BLaER1 treated with 17β-estradiol and CSF1 and Interleukin-3, amounts not matched to agents 10 nM and 100 nM (cell line): ENCODE results near the gene CD79B.
"Not testable (repeated sequence)": the region's sequence is repeated elsewhere in the genome, so short reads cannot be mapped to it uniquely, and the experiment has no call there.

Experiments
- H3K27ac ChIP-seq, 11 experiments: shearing (Covaris generic); formaldehyde crosslinking; 2 replicates each; pipeline ENCODE4 v1.8.1; 2022
- H3K27me3 ChIP-seq, 11 experiments: shearing (Covaris generic); formaldehyde crosslinking; 2 replicates each; pipeline ENCODE4 v1.8.1; 2022
- H3K36me3 ChIP-seq, 11 experiments: shearing (Covaris generic); formaldehyde crosslinking; 2 replicates each; pipeline ENCODE4 v1.8.1; 2022
- H3K4me1 ChIP-seq, 10 experiments: shearing (Covaris generic); formaldehyde crosslinking; 2 replicates each; pipeline ENCODE4 v1.8.1; 2022
- H3K4me2 ChIP-seq, 11 experiments: shearing (Covaris generic); formaldehyde crosslinking; 2 replicates each; pipeline ENCODE4 v1.8.1; 2022
- H3K4me3 ChIP-seq, 10 experiments: shearing (Covaris generic); formaldehyde crosslinking; 2 replicates each; pipeline ENCODE4 v1.8.1; 2022
- H3K9ac ChIP-seq, 11 experiments: shearing (Covaris generic); formaldehyde crosslinking; 2 replicates each; pipeline ENCODE4 v1.8.1; 2022
- H3K9me3 ChIP-seq, 11 experiments: shearing (Covaris generic); formaldehyde crosslinking; replicated peaks in 1 of 11; 2 replicates each; pipeline ENCODE4 v1.8.1; 2022
- H4K20me1 ChIP-seq, 11 experiments: shearing (Covaris generic); formaldehyde crosslinking; 2 replicates each; pipeline ENCODE4 v1.8.1; 2022
- Cebpa-rat ChIP-seq, 11 experiments: shearing (Covaris generic); IDR thresholded peaks; 2 replicates each; pipeline ENCODE4 v1.8.1; 2022

CD79B gene

DNA sequence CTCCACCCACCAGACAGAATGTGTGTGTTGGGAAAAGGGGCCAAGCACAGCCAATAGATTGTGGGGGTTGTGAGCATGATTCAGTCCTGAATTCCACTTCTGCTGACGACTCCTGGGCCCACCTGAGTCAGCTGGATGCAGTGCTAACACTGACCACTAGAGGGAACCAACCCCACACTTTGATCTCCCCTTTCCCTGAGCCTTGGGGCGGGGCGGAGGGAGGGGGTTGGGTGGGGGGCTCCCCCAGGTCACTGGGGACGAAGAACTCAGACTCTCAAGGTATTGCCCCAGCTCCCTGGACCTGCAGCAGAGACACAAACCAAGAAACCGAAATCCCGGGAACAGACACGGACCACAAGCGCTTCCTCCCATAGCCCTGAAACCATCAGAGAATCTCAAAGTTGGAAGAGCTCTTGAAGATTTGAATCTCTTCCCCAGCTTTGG lies 20.5 kb downstream of the CD79B start:
- Histone ChIP-seq H3K27ac (no peak overlapping the region), H3K4me2 (peak overlapping the region in 1 of 11 experiments; percentile 18; a peak in 1 of 22 replicates), H3K9ac (no peak overlapping the region), H4K20me1 (no peaks in the 10 kb centered on the region), H3K27me3 (no peaks in the 10 kb centered on the region), H3K4me3 (no peak overlapping the region), H3K36me3 (no peaks in the 10 kb centered on the region), H3K4me1 (peaks cover 13 to 52% (median 34%) of the 10 kb centered on the region in 10 experiments; a peak in 19 of 20 replicates), H3K9me3 (no peaks in the 10 kb centered on the region)
- no peak for TF ChIP-seq Cebpa-rat (IDR thresholded peaks at IDR 0.05)

GRCh38 chr17:63911041-63911635 lies 21.0 kb downstream of the CD79B start, which contains the start of gene CSHL1:
Gene CSHL1 (minus strand): TSS chr17:63911258. CDS start chr17:63911196, 62 bp downstream.
- Histone ChIP-seq H3K4me1 (peaks cover 9 to 47% (median 29%) of the 10 kb centered on the region in 10 experiments; a peak in 19 of 20 replicates), H3K9ac (no peak within 1 kb of the TSS; a peak in 1 of 22 replicates), H3K9me3 (no peaks in the 10 kb centered on the region), H4K20me1 (no peaks in the 10 kb centered on the region), H3K27me3 (no peaks in the 10 kb centered on the region), H3K4me3 (no peak within 1 kb of the TSS), H3K36me3 (no peaks in the 10 kb centered on the region), H3K27ac (no peak within 1 kb of the TSS), H3K4me2 (peak within 1 kb of the TSS in 4 of 11 experiments; percentile 7 to 30 (median 22); a peak in 4 of 22 replicates)
- no peak for TF ChIP-seq Cebpa-rat (IDR thresholded peaks at IDR 0.05)

GRCh38 chr17:63910096-63910495 lies 22.0 kb downstream of the CD79B start:
- no peaks in the 10 kb centered on the region for H3K27me3 ChIP-seq

GRCh38 chr17:63909586-63909985 lies 22.5 kb downstream of the CD79B start:
- Histone ChIP-seq H3K4me1 (peaks cover 0 to 36% (median 19%) of the 10 kb centered on the region in 10 experiments; a peak in 14 of 20 replicates), H3K4me2 (peak overlapping the region in 4 of 11 experiments; percentile 7 to 30 (median 17); a peak in 2 of 22 replicates)
- H3K27ac ChIP-seq, H3K4me3 ChIP-seq, H3K36me3 ChIP-seq, H3K9ac ChIP-seq, H4K20me1 ChIP-seq, H3K27me3 ChIP-seq, H3K9me3 ChIP-seq: not testable (repeated sequence)

More at GRCh38 chr17:63910096-63910495, 22.0 kb downstream of the CD79B start:
- Histone ChIP-seq H4K20me1 (no peaks in the 10 kb centered on the region), H3K27ac (no peak overlapping the region), H3K9ac (no peak overlapping the region), H3K36me3 (no peaks in the 10 kb centered on the region), H3K4me3 (no peak overlapping the region), H3K4me1 (peaks cover 0 to 37% (median 19%) of the 10 kb centered on the region in 10 experiments; a peak in 15 of 20 replicates), H3K4me2 (peak overlapping the region in 4 of 11 experiments; percentile 7 to 30 (median 17); a peak in 2 of 22 replicates), H3K9me3 (no peaks in the 10 kb centered on the region)
- no peak for TF ChIP-seq Cebpa-rat (IDR thresholded peaks at IDR 0.05)

- not testable (repeated sequence) for H3K9ac ChIP-seq, H4K20me1 ChIP-seq, H3K9me3 ChIP-seq, H3K36me3 ChIP-seq, H3K4me2 ChIP-seq, H3K4me3 ChIP-seq, H3K27me3 ChIP-seq, H3K27ac ChIP-seq
- peaks cover 0 to 19% (median 4%) of the 10 kb centered on the region in 10 experiments; a peak in 11 of 20 replicates for H3K4me1 ChIP-seq
Observed at GRCh38 chr17:63907161-63907778, 24.9 kb downstream of the CD79B start.

- not testable (repeated sequence) for H3K36me3 ChIP-seq, H3K9me3 ChIP-seq, H3K9ac ChIP-seq, H3K4me1 ChIP-seq, H3K27ac ChIP-seq, H3K4me2 ChIP-seq, H3K27me3 ChIP-seq, H3K4me3 ChIP-seq, H4K20me1 ChIP-seq
Observed at GRCh38 chr17:63904796-63905195, 27.3 kb downstream of the CD79B start.

DNA sequence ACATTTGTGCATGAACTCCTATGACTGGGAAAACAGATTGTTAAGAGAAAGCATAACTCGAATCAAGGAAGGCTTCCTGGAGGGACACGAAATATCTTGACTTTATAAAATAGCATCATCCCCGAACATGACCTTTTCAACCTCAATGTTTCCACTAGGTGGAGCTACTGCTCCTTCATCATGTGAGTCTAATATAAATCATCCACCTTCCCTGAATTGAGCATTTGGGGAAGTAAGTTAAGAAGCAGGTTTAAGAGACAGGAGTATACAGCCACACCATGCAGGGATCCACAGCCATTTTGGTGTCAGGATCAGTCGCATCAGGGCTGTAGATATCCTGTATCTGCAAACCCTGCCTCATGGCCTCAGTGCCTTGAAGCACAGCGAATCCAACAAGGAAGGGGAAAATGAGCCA lies 28.3 kb downstream of the CD79B start:
- H3K9me3 ChIP-seq = not testable (repeated sequence)

GRCh38 chr17:63901971-63902370 lies 30.2 kb downstream of the CD79B start:
- H4K20me1 ChIP-seq, H3K27me3 ChIP-seq, H3K27ac ChIP-seq, H3K4me1 ChIP-seq, H3K9ac ChIP-seq, H3K9me3 ChIP-seq, H3K4me2 ChIP-seq, H3K4me3 ChIP-seq, H3K36me3 ChIP-seq: not testable (repeated sequence)

More for the DNA sequence above, 28.3 kb downstream of the CD79B start:
- not testable (repeated sequence) for H3K4me2 ChIP-seq, H4K20me1 ChIP-seq, H3K4me1 ChIP-seq, H3K36me3 ChIP-seq, H3K27ac ChIP-seq, H3K27me3 ChIP-seq, H3K4me3 ChIP-seq, H3K9ac ChIP-seq

DNA sequence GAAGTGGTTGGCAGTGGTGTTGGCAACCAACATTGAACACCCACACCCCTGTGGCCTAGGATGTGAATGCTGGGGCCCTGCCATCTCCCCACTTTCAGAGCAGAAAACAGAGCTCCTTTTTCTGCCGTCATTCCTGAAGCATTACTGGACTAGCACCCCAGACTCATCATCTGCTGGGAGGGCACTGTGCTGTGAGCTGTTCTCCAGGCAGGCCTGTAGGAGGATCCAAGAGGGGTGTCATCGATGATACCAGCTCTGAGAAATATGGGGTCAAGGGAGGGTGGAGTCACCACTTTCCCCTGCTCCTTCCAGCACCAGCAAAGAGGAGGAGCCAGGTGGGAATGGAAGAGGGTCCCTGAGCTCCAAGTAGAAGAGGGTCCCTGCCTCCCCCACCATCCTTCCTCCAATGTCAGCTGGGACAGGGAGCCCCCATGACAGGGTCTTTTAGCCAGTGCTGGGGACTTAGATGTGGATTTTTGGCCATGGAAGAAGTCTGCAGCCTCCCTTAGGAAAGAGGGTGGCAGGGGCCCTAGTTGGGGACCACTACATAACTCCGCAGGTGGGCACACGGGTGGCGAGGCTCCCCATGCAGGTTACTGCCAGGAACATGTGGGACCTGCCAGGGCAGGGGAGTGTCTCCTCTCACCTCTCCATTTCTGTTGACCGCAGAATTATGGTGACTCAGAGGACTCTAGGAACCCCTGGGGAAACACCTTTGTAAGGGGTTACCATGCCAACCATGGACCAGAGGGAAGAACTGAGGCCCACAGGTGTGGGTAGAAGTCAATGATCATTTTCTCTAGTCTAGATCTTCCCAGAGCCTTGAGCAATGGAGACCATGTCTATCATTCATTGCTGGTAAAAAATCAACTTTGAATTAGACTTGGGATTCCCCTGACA lies 33.0 kb downstream of the CD79B start:
- not testable (repeated sequence) for H3K4me2 ChIP-seq, H4K20me1 ChIP-seq, H3K4me1 ChIP-seq, H3K9ac ChIP-seq, H3K27ac ChIP-seq, H3K4me3 ChIP-seq, H3K36me3 ChIP-seq, H3K9me3 ChIP-seq, H3K27me3 ChIP-seq

GRCh38 chr17:63896524-63897354 lies 35.4 kb downstream of the CD79B start, which contains the start of gene CSH1:
Gene CSH1 (minus strand): TSS chr17:63896574. CDS start chr17:63896511, 63 bp downstream.
- not testable (repeated sequence) for H3K4me1 ChIP-seq, H3K36me3 ChIP-seq, H3K4me2 ChIP-seq, H3K27me3 ChIP-seq, H3K9ac ChIP-seq, H4K20me1 ChIP-seq, H3K9me3 ChIP-seq, H3K4me3 ChIP-seq, H3K27ac ChIP-seq

DNA sequence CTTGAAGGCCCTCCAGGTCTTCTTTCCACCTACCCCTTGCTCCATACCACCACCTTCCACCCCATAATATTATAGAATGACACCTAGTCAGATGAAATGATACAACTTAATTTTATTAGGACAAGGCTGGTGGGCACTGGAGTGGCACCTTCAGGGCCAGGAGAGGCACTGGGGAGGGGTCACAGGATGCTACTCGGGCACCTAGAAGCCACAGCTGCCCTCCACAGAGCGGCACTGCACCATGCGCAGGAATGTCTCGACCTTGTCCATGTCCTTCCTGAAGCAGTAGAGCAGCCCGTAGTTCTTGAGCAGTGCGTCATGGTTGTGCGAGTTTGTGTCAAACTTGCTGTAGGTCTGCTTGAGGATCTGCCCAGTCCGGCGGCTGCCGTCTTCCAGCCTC lies 37.3 kb downstream of the CD79B start:
- not testable (repeated sequence) for H4K20me1 ChIP-seq, H3K27ac ChIP-seq

DNA sequence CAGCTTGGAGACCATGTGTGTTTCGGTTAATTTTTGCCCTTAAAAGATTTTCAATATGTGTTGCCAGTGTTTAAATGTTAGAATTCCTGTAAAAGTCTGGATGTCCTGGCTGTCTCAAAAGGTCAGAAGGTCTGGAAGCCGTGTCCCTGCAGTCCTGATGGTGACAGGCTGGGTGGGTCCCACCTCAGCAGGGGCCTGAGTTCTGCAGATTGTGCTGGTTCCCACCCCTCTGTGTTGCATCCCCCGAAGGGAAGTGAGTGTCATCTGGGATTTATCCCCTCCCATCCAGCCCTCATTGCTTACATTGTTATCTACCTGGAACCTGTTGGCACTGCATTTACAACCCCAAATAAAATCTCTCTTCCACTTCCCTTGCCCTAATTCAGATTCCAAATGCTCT lies 38.1 kb downstream of the CD79B start:
- H3K4me2 ChIP-seq, H3K4me1 ChIP-seq, H3K27me3 ChIP-seq, H3K36me3 ChIP-seq, H3K4me3 ChIP-seq, H3K27ac ChIP-seq, H4K20me1 ChIP-seq, H3K9ac ChIP-seq, H3K9me3 ChIP-seq: not testable (repeated sequence)

More for the DNA sequence above, 37.3 kb downstream of the CD79B start:
- not testable (repeated sequence) for H3K9me3 ChIP-seq, H3K27me3 ChIP-seq, H3K36me3 ChIP-seq, H3K4me2 ChIP-seq, H3K4me3 ChIP-seq, H3K9ac ChIP-seq, H3K4me1 ChIP-seq
